Trophoblast cell (in vitro differentiated cells and primary cell): ENCODE results near the gene EVI5L.

Experiments used
- DNase-seq, 2 donors: peaks; one replicate each; pipeline ENCODE4 v3.0.0-alpha.2; 2016
- H2AFZ ChIP-seq: 2 replicates; pipeline ENCODE4 v1.6.1; 2013; ENCODE audit warnings: low read length, moderate library complexity, mild to moderate bottlenecking; ENCODE audit not compliant: insufficient read depth, poor library complexity
- H2AK5ac ChIP-seq: 2 replicates; pipeline ENCODE4 v1.6.1; 2013; ENCODE audit warnings: mild to moderate bottlenecking, low read length
- H2BK120ac ChIP-seq: 2 replicates; pipeline ENCODE4 v1.6.1; 2013; ENCODE audit warnings: low read length, mild to moderate bottlenecking, moderate library complexity; ENCODE audit not compliant: insufficient read depth, poor library complexity
- H2BK12ac ChIP-seq: 2 replicates; pipeline ENCODE4 v1.6.1; 2013; ENCODE audit warnings: mild to moderate bottlenecking, low read length, moderate library complexity
- H2BK5ac ChIP-seq: 2 replicates; pipeline ENCODE4 v1.6.1; 2013; ENCODE audit warnings: low read length, low read depth, moderate library complexity, mild to moderate bottlenecking; ENCODE audit not compliant: poor library complexity
- H3K14ac ChIP-seq: 2 replicates; pipeline ENCODE4 v1.6.1; 2013; ENCODE audit warnings: mild to moderate bottlenecking, low read length
- H3K18ac ChIP-seq: 2 replicates; pipeline ENCODE4 v1.6.1; 2013; ENCODE audit warnings: mild to moderate bottlenecking, low read length
- H3K23ac ChIP-seq: 2 replicates; pipeline ENCODE4 v1.6.1; 2013; ENCODE audit warnings: low read length
- H3K27ac ChIP-seq: 2 replicates; pipeline ENCODE4 v1.5.1; 2013; ENCODE audit warnings: low read depth, mild to moderate bottlenecking, inconsistent platforms, low read length, moderate library complexity
- H3K27me3 ChIP-seq: 2 replicates; pipeline ENCODE4 v1.6.1; 2013; ENCODE audit warnings: inconsistent platforms, mild to moderate bottlenecking, low read length, moderate library complexity; ENCODE audit not compliant: insufficient read depth
- H3K36me3 ChIP-seq, 2 experiments: 1 replicate in 1 of 2; 2 replicates in 1 of 2; pipeline ENCODE4 v1.6.1; 2013; ENCODE audit warnings: low read length in 2 of 2, mild to moderate bottlenecking in 2 of 2, moderate library complexity in 1 of 2; ENCODE audit not compliant: insufficient read depth in 2 of 2, control insufficient read depth in 1 of 2
- H3K4ac ChIP-seq: 2 replicates; pipeline ENCODE4 v1.6.1; 2013; ENCODE audit warnings: low read depth, mild to moderate bottlenecking, low read length, moderate library complexity
- H3K4me1 ChIP-seq, 2 experiments: 1 replicate in 1 of 2; 2 replicates in 1 of 2; pipeline ENCODE4 v1.6.1; 2013; ENCODE audit warnings: low read length in 2 of 2, mild to moderate bottlenecking in 2 of 2, moderate library complexity in 1 of 2; ENCODE audit not compliant: insufficient read depth in 2 of 2, control insufficient read depth in 1 of 2
- H3K4me2 ChIP-seq: 2 replicates; pipeline ENCODE4 v1.6.1; 2013; ENCODE audit warnings: inconsistent platforms, mild to moderate bottlenecking, low read length, moderate library complexity
- H3K4me3 ChIP-seq: 2 replicates; pipeline ENCODE4 v1.5.1; 2013; ENCODE audit warnings: mild to moderate bottlenecking, low read depth, low read length, inconsistent platforms
- H3K79me1 ChIP-seq: one replicate; pipeline ENCODE4 v1.6.1; 2013; ENCODE audit warnings: low read length
- H3K79me2 ChIP-seq: 2 replicates; pipeline ENCODE4 v1.6.1; 2013; ENCODE audit warnings: low read length, mild to moderate bottlenecking; ENCODE audit not compliant: control insufficient read depth, insufficient read depth, poor library complexity
- H3K9ac ChIP-seq: 2 replicates; pipeline ENCODE4 v1.6.1; 2013; ENCODE audit warnings: mild to moderate bottlenecking, low read length
- H3K9me3 ChIP-seq: 2 replicates; pipeline ENCODE4 v1.6.1; 2013; ENCODE audit warnings: low read depth, mild to moderate bottlenecking, control low read depth, inconsistent platforms, low read length; ENCODE audit not compliant: insufficient read depth
- H4K12ac ChIP-seq: 2 replicates; pipeline ENCODE4 v1.6.1; 2013; ENCODE audit warnings: low read depth, mild to moderate bottlenecking, low read length, moderate library complexity
- H4K8ac ChIP-seq: 2 replicates; pipeline ENCODE4 v1.6.1; 2013; ENCODE audit warnings: low read depth, mild to moderate bottlenecking, low read length, moderate library complexity
- H4K91ac ChIP-seq: one replicate; pipeline ENCODE4 v1.6.1; 2013; ENCODE audit warnings: low read depth, mild to moderate bottlenecking, low read length, moderate library complexity
- WGBS: extraction: QIAGEN DNeasy Blood & Tissue Kit; methylation state at CpG from one replicate; pipeline ENCODE4 v1.1.7; 2013; ENCODE audit warnings: missing lambda C conversion rate; ENCODE audit not compliant: insufficient read length, insufficient coverage; ENCODE audit errors: extremely low coverage; 5-methylcytosine and 5-hydroxymethylcytosine counted together

EVI5L gene

GRCh38 chr19:7868326-7868670 is 38.3 kb downstream of the EVI5L start:
- Histone ChIP-seq H3K18ac (no peak overlapping the region), H3K79me1 (peaks cover 3% of the 10 kb centered on the region), H3K36me3 (no peaks in the 10 kb centered on the region), H3K4me1 (peaks cover 16 to 34% of the 10 kb centered on the region in 2 experiments), H3K4ac (no peak overlapping the region), H3K23ac (no peak overlapping the region), H3K4me3 (no peak overlapping the region), H2BK5ac (no peak overlapping the region), H4K8ac (no peak overlapping the region), H3K27me3 (peaks cover 22% of the 10 kb centered on the region), H2AFZ (no peak overlapping the region), H2AK5ac (no peak overlapping the region), H2BK12ac (no peak overlapping the region), H3K27ac (no peak overlapping the region), H4K91ac (no peak overlapping the region), H2BK120ac (no peak overlapping the region), H3K9ac (no peak overlapping the region), H3K9me3 (peaks cover 13% of the 10 kb centered on the region), H3K4me2 (peak overlapping the region; percentile 71), H3K79me2 (no peaks in the 10 kb centered on the region), H3K14ac (no peak overlapping the region), H4K12ac (no peak overlapping the region)
- no CpG with 5 or more reads among the region's 21 CpGs for WGBS
- DNase-seq: peak; percentile 72 to 83

DNA sequence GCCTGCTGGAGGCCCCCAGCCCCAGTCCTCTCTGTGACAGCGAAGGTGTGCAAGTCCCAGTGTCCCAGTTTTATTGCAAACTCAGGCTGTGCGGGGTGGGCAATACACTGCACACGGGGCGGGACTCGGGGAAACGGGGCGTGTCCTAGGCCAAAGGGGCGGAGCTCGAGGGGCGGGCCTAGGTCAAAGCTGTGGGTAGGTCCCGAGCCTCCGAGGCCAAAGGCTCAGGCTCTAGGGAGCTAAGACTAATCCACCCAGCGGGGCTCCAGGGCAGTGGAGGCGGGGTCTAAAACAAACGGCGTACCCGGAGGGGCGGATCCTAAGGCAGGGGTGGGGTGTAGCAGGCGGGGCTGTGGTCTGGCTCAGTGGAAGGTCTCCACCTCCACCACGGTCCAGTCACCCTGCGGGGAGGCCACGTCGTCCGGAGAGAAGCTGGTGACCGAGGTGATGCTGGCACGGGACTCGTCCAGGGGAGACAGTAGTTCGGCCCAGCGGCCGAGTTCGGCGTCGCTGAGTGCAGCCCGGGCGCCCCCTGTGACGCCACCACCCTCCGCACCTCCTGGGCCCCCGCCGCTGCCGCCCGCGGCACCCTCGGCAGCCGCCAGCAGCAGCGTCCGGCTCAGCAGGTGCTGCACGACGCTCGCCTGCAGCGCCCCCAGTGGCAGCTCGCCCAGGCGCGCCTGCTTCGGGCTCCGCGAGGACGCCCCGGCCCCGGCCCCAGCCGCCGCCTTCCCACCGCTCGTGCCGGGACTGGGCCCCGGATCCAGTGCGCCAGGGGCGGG is 38.8 kb downstream of the EVI5L start:
- H3K79me1 ChIP-seq: peaks cover 3% of the 10 kb centered on the region
- H3K18ac ChIP-seq: no peak overlapping the region
- H4K91ac ChIP-seq: no peak overlapping the region
- H3K36me3 ChIP-seq: no peaks in the 10 kb centered on the region
- peak overlapping the region; percentile 30 for H3K4me3 ChIP-seq
- H2BK5ac ChIP-seq: no peak overlapping the region
- H3K23ac ChIP-seq: no peak overlapping the region
- no peak overlapping the region for H4K12ac ChIP-seq
- no peaks in the 10 kb centered on the region for H3K79me2 ChIP-seq
- H4K8ac ChIP-seq: no peak overlapping the region
- peaks cover 20% of the 10 kb centered on the region for H3K27me3 ChIP-seq
- H3K9me3 ChIP-seq: peaks cover 13% of the 10 kb centered on the region
- peak overlapping the region; percentile 71 for H3K4me2 ChIP-seq
- DNase-seq: peak; percentile 94 to 97
- H3K4me1 ChIP-seq: peaks cover 16 to 34% of the 10 kb centered on the region in 2 experiments
- H2BK120ac ChIP-seq: no peak overlapping the region
- H2AFZ ChIP-seq: peak overlapping the region; percentile 88
- no peak overlapping the region for H3K27ac ChIP-seq
- WGBS: no CpG with 5 or more reads among the region's 67 CpGs
- H3K14ac ChIP-seq: no peak overlapping the region
- H2AK5ac ChIP-seq: no peak overlapping the region
- H3K4ac ChIP-seq: no peak overlapping the region
- H2BK12ac ChIP-seq: no peak overlapping the region
- no peak overlapping the region for H3K9ac ChIP-seq

DNA sequence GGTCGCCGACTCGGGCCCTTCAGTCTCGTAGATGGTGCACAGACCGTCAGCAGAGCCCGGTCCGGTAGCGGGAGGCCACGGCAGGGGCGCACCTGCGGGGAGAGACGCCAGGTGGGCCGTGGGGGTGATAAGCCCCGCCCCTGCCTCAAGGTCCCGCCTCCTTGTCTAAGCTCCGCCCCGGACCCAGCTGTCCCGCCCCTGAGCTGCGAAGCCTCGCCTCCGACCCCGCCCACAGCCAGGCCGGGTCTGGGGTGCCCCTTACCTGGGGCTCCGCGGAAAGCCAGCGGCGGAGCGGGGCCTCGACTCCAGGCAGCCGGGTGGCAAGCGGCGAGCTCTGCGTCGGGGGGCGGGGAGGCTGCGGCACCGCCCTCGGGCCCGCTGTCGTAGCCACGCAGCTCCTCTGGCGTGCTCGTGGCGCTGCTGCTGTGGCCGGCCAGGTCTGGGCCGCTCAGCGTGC is 39.5 kb downstream of the EVI5L start:
- Histone ChIP-seq H3K23ac (no peak overlapping the region), H3K27me3 (peaks cover 23% of the 10 kb centered on the region), H4K91ac (no peak overlapping the region), H3K18ac (no peak overlapping the region), H2BK5ac (no peak overlapping the region), H2BK12ac (no peak overlapping the region), H3K79me2 (no peaks in the 10 kb centered on the region), H2AFZ (peak overlapping the region; percentile 88), H3K36me3 (no peaks in the 10 kb centered on the region), H2BK120ac (no peak overlapping the region), H3K14ac (no peak overlapping the region), H3K4me3 (peak overlapping the region; percentile 43), H3K79me1 (peaks cover 3% of the 10 kb centered on the region), H3K9me3 (peaks cover 13% of the 10 kb centered on the region), H4K8ac (no peak overlapping the region), H3K4me2 (peak overlapping the region; percentile 71), H4K12ac (peak overlapping the region; percentile 12), H2AK5ac (no peak overlapping the region), H3K4me1 (peaks cover 16 to 38% of the 10 kb centered on the region in 2 experiments), H3K27ac (no peak overlapping the region), H3K9ac (no peak overlapping the region), H3K4ac (no peak overlapping the region)
- peak; percentile 55 to 79 for DNase-seq
- WGBS: no CpG with 5 or more reads among the region's 47 CpGs

- Histone ChIP-seq H2AK5ac (no peak overlapping the region), H3K27me3 (peaks cover 23% of the 10 kb centered on the region), H3K79me1 (peaks cover 3% of the 10 kb centered on the region), H3K79me2 (no peaks in the 10 kb centered on the region), H3K14ac (no peak overlapping the region), H2BK12ac (no peak overlapping the region), H3K23ac (no peak overlapping the region), H3K4me3 (peak overlapping the region; percentile 43), H3K18ac (no peak overlapping the region), H3K4me2 (peak overlapping the region; percentile 71), H3K9ac (no peak overlapping the region), H3K36me3 (no peaks in the 10 kb centered on the region), H4K91ac (no peak overlapping the region), H3K27ac (no peak overlapping the region), H2BK120ac (no peak overlapping the region), H2AFZ (peak overlapping the region; percentile 88), H4K8ac (no peak overlapping the region), H3K9me3 (peaks cover 13% of the 10 kb centered on the region), H3K4ac (no peak overlapping the region), H2BK5ac (no peak overlapping the region), H3K4me1 (peaks cover 16 to 40% of the 10 kb centered on the region in 2 experiments), H4K12ac (peak overlapping the region; percentile 12)
- DNase-seq: peak; percentile 41 to 67
- WGBS: no CpG with 5 or more reads among the region's 30 CpGs
Measured at GRCh38 chr19:7869910-7870511, 40.0 kb downstream of the EVI5L start.
